Brain pericyte (primary cell): ENCODE data around the gene FGR.

ENCODE experiments used
- DNase-seq: peaks from one replicate; pipeline ENCODE4 v3.0.0-alpha.2; 2012; ENCODE audit warnings: low read depth, low spot score

FGR gene

DNA sequence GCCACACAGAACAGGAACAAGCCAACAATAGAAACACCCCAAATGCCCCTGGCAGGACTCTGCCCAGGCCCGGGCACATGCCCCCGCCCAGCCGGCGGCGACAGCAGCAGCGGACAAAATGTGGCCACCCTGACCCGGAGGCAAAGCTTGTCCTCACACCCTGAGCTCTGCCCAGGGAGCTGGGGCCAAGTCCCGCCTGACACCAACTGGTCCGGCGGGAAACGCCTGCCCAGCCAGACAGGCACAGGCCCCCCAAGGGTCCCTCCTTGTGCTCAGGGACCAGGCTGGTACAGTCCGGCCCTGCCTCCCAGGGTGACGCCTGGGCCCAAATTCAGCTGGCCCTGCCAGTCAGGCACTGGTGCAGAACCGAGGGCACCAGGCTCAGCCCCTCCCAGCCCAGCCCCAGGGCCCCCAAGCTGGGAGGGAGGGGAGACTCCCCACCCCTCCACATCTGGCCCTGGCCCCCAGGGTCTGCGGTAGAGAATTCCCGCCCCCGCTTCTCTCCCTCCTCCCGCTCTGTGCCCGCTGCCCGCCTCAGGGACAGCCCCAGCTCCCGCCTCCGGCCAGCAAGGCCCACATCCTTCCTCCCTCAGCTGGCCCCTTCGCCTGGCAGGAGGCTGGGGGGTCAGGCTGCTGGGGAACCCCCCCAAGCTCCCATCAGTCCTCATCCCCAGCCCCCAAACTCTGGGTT is 33.1 kb downstream of the FGR start:
- DNase-seq, result no peak

GRCh38 chr1:27601321-27601770 is 33.6 kb downstream of the FGR start:
- no peak for DNase-seq

DNA sequence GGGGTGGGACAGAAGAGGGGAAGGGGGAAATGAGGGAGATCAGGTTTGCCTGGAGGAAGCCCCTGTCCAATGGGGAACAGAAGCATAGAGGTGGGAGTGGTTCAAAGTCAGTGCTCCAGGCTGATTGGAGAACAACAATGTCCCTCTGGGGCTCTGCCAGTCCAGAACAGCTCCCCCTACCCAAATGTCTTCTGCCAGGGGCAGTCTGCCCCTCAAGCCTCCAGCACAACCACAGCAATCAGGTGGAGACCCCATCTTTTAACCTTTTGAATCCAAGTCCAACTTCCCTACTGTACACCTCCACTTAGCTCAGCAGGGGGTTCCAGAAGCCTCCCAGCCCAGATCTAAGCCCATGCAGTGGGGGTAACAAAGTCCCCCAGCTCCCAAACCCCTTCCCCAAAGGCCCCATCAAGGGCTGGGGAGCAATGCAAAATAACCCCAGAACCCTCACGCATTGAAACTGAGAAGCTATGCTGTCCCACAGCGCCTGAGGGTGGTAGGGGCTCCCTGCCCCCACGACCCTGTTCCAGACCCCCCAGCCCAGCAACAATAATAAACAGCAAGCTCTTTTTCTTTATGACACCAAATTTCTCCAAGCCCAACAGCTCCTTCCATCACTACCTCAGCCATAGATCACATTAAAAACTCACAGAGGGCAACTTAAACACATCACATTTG is 34.3 kb downstream of the FGR start:
- DNase-seq, result no peak

DNA sequence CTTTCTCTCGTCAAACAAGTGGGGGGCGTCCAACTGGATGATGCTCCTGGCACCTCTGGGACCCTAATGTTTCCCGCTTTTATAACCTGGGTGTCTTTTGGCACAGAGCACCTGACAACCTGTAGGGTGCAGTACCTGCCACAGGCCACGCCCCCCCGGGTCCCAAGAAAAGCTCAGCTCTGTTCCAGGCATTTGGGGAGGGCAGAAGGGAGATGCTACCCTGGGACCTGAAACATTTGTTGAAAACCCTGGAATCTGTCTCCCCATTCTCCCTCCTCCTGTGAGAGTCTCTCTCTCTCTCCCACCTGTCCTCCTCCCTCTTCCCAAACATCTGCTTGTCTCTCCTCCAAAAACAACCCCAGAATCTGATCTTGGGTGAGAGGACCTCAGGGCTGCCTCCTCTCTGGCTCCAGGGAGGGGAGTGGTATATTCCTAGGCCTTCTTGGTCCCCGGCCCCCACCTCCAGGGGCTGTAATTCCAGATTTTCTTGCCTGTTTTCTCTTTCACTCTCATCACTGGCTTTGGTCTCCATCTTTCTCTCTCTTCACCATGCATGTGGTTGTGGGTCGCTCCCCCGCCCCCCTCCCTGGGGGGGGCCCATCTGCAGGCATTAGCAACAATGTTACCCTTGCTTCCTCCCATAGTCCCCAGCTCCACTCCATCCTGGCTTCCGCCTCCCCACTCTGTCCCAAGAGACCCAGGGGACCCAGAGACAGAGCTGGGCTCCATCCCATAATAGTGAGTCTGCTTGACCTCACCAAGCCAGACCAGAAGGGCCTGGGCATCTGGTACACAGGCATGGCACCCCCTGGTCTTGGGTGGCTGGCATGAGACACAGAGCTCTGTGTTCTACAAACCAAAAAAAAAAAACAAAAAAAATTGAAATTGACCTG is 35.1 kb downstream of the FGR start:
- no peak for DNase-seq

- no peak for DNase-seq
These were observed 36.0 kb downstream of the FGR start for GRCh38 chr1:27598902-27599528.

DNA sequence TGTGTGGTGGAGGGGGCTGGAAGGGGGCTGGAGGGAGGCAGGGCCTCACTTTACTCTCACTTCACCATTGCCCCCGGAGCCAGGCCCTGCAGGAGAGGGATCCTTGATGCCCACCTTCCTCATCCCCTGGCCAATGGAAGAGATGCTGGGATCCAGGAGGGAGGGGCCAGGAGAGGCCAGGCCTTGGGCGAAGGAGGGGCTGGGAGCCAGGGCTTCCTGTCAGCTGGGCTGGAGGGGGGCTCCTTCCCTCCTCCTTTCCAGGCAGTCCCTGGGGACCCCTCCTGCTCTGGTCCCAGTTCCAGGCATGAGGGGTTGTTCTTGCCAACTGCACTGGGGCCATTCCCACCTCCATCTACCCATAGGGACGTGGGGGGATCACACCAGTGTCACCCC is 36.7 kb downstream of the FGR start:
- DNase-seq, result no peak

DNA sequence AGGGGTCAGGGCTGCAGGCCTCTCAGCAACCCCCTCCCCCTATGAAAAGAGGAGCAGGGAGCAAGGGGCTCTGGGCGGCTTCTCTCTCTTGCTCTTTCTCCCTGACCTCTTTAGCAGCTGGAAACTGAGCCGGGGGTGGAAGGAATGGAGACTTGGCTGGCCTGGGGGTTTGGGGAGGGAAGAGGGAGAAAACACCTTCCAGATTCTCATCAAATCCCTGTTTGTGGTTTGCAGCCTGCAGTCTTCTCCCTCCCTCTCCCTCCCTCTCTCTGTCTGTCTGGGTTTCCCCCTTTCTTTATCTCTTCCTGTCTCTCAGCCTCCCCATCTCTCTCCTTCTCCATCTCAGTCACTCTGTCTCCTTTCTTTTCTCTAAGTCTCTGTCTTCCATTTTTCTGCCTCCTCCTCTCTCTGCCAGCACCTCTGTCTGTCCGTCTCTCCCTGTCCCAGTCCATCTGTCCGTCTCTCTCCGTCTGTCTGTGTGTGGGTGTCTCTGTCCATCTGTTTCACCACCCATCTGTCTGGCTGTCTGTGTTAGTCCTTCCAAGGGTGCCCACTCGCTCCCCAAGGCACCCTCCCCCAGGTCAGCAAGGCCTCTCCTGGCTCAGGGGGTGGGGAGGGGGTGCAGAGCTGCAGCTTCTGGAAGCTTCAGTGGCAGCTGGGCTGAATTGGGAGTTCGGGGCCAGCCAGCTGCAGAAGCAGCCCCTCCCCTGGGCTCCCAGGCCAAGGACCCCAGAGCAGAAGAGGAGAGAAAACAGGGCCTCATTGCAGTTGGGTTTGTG is 37.3 kb downstream of the FGR start:
- no peak for DNase-seq

- DNase-seq, result no peak
These were observed 38.0 kb downstream of the FGR start for GRCh38 chr1:27596986-27597385.

DNA sequence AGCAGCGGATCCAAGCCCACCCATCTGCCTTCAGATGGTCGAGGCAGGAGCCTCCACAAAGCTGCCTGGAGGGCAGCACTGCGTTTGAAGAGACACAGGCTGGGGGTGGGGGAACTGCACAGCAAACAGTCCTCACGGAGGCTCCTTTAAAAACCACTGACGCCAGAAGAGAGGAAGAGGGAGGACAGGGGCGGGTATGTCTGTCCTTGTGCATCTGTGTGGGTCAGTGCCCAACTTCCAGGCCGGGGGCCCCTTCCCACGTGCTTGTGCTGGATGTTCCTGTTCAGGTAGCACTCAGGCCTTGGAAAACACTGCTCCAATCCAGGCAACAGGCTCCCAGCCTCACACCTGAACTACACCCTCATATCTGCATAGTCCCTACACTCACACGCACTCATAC is 38.7 kb downstream of the FGR start:
- no peak for DNase-seq

DNA sequence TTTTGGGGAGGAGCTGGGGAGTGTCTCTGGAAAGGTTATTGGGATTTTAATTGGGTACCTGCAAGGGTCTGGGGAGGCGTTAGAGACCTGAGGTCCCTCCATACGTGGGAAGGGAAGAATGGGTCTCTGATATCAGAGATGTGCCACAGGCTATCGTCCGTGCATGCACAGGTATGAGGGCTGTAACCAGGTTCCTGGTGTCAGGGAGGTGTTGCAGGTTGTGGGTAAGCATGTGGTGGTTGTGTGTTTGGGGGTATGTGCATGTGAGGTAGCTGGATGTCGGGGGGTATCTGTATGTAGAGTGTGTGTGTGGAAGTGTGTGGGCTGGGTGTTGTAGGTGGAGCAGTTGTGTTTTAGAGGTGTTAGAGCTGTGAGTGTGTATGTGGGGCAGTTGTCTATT is 39.4 kb downstream of the FGR start:
- DNase-seq, result no peak

GRCh38 chr1:27594564-27595510 is 40.1 kb downstream of the FGR start:
- DNase-seq, result no peak

- DNase-seq, result no peak
These were observed 41.1 kb downstream of the FGR start for GRCh38 chr1:27593678-27594563.

DNA sequence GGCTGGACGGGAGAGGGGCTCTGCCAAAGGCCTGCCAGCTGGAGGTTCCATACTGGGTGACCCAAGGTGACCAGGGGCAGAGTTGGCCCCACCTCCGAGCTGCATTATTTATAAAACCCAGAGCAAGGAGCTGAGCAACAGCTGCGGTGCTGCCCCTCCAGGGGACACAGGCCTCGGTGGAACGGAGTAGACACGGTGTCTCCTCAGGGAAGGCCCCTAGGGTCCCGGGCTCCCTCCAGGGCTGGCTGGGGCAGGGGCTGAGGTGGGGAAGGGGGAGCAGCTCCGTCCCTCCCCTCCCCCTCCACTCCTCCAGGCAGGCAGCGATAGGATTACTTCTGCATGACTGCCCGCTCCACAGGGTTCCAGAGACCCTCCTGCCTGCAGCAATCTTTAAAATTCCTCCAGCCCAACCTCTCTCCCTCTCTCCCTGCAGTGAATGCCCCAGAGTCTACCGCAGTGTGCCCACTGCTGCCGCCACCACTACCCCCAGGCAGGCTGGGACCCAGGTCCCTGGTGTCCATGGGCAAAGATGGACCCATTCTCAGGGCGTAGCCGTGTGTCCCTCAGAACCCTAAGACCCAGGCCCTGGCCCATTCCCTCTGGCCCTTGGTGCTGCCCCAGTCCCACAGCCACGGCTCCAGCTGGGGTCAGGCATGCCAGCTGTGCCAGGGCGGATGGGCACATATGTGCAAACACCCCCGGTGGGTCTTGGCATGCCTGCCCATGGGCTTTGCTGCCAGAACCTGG is 41.9 kb downstream of the FGR start:
- no peak for DNase-seq

GRCh38 chr1:27592232-27592930 is 42.6 kb downstream of the FGR start:
- no peak for DNase-seq

- DNase-seq, result no peak
These were observed 43.4 kb downstream of the FGR start for GRCh38 chr1:27591622-27592021.

GRCh38 chr1:27590917-27591508 is 44.0 kb downstream of the FGR start:
- no peak for DNase-seq

- DNase-seq, result no peak
These were observed 45.1 kb downstream of the FGR start for GRCh38 chr1:27589841-27590426.
